Epithelial cell of esophagus (primary cell): ENCODE results near the gene CLDN12.

Experiments used
- DNase-seq: peaks from one replicate; pipeline ENCODE4 v3.0.0; 2010; ENCODE audit warnings: low read depth
- H3K4me3 ChIP-seq: 2 replicates; pipeline ENCODE4 v1.5.1; 2011; ENCODE audit warnings: mild to moderate bottlenecking, low read length, control low read depth
- CTCF ChIP-seq: IDR thresholded peaks from 2 replicates; pipeline ENCODE4 v1.5.1; 2011; ENCODE audit warnings: low read depth, mild to moderate bottlenecking, low read length, control low read depth, inconsistent platforms; ENCODE audit not compliant: insufficient read depth; ENCODE audit errors: missing control alignments

Gene CLDN12

GRCh38 chr7:90391488-90391887 lies 11.8 kb upstream of the CLDN12 start:
- TF ChIP-seq CTCF = no peak
- no peak overlapping the region for H3K4me3 ChIP-seq
- DNase-seq = no peak

GRCh38 chr7:90396420-90396819 lies 6.8 kb upstream of the CLDN12 start:
- no peak for DNase-seq
- no peak for TF ChIP-seq CTCF
- no peak overlapping the region for H3K4me3 ChIP-seq

- no peak overlapping the region for H3K4me3 ChIP-seq
- DNase-seq = no peak
- TF ChIP-seq CTCF = no peak
Measured at GRCh38 chr7:90401989-90402388, 1.3 kb upstream of the CLDN12 start.

- TF ChIP-seq CTCF = no peak
- DNase-seq = no peak
- peak overlapping the region; percentile 92 for H3K4me3 ChIP-seq
Measured at GRCh38 chr7:90402785-90403173, 482 bp upstream of the CLDN12 start.

- DNase-seq = peak; percentile 52
- H3K4me3 ChIP-seq = no peak overlapping the region
- no peak for TF ChIP-seq CTCF
Measured at GRCh38 chr7:90404777-90405176, 1.5 kb downstream of the CLDN12 start.

GRCh38 chr7:90407484-90407821 lies 4.2 kb downstream of the CLDN12 start:
- no peak overlapping the region for H3K4me3 ChIP-seq
- DNase-seq = no peak
- no peak for TF ChIP-seq CTCF

GRCh38 chr7:90408142-90408541 lies 4.9 kb downstream of the CLDN12 start:
- TF ChIP-seq CTCF = no peak
- no peak overlapping the region for H3K4me3 ChIP-seq

More at GRCh38 chr7:90408142-90408541, 4.9 kb downstream of the CLDN12 start:
- DNase-seq = no peak
